Ovary (tissue), 3 donors: ENCODE measurements around the gene KIF6.

Source experiments
- CTCF ChIP-seq, 3 donors: fragments of 450-650 bp in 2 of 3; fragments of 200-600 bp in 1 of 3; IDR thresholded peaks; one replicate each; pipeline versions ENCODE4 v1.5.1 to v1.8.0; 2016 to 2022; ENCODE audit warnings: antibody characterized with exemption in 3 of 3, mild to moderate bottlenecking in 1 of 3
- EP300 ChIP-seq: sonication (generic); formaldehyde crosslinking; IDR thresholded peaks from one replicate; pipeline ENCODE4 v1.6.1; 2017; ENCODE audit warnings: antibody characterized with exemption
- POLR2A ChIP-seq: fragments of 450-650 bp; IDR thresholded peaks from one replicate; pipeline ENCODE4 v1.6.1; 2017; ENCODE audit warnings: antibody characterized with exemption, mild to moderate bottlenecking, moderate library complexity
- donor health status: DM: no; HTN: no; CAD: no.

GRCh38 chr6:39646751-39647420, 78.3 kb downstream of the KIF6 start:
- no peak for TF ChIP-seq POLR2A
- TF ChIP-seq EP300 = no peak
- no peak for TF ChIP-seq CTCF (IDR thresholded peaks at IDR 0.05)
